ENCODE measurements around the gene CAPN1. TPM values are rescaled to one million over a fixed set of nuclear protein-coding genes. Genes with fewer than 3 reads are reported as not detected.

CAPN1 gene
- total RNA-seq, 2 experiments from 2014 or later, result 80.3 to 83.2 TPM

GRCh38 chr11:65210361-65210731, 28.6 kb downstream of the CAPN1 start:
- Histone ChIP-seq H3K27me3 (ENCODE audit: control insufficient read depth in 1 of 2, insufficient read depth in 2 of 2, low read length in 2 of 2) (no peaks in the 10 kb centered on the region), H3K36me3 (ENCODE audit: insufficient read depth, low read length) (peaks cover 52% of the 10 kb centered on the region), H3K4me3 (ENCODE audit: low read length) (no peak overlapping the region), H3K27ac (ENCODE audit: low read depth in 1 of 2, low read length in 2 of 2) (no peak overlapping the region), H3K9me3 (ENCODE audit: control insufficient read depth in 1 of 2, insufficient read depth in 1 of 2, low read length in 2 of 2) (no peaks in the 10 kb centered on the region), H3K4me1 (ENCODE audit: insufficient read depth, low read length) (peaks cover 18% of the 10 kb centered on the region)
- CTCF ChIA-PET, result no interaction called here
- Mint-ChIP-seq H3K36me3 (ENCODE audit: low read depth) (peaks cover 56% of the 10 kb centered on the region), H3K4me1 (ENCODE audit: low read depth) (peaks cover 7% of the 10 kb centered on the region), H3K4me3 (no peak overlapping the region), H3K9me3 (no peaks in the 10 kb centered on the region), H3K27ac (no peak overlapping the region), H3K27me3 (no peaks in the 10 kb centered on the region)
- intact Hi-C loops (cut with DNase I, micrococcal nuclease), result no loop called here
- no peak for TF ChIP-seq CTCF (IDR thresholded peaks at IDR 0.05)
- DNase-seq (peak in 1 of 14 experiments; percentile 23), ATAC-seq (ENCODE audit: poor library complexity) (no peak)
- POLR2A ChIA-PET, result no interaction called here

DNA sequence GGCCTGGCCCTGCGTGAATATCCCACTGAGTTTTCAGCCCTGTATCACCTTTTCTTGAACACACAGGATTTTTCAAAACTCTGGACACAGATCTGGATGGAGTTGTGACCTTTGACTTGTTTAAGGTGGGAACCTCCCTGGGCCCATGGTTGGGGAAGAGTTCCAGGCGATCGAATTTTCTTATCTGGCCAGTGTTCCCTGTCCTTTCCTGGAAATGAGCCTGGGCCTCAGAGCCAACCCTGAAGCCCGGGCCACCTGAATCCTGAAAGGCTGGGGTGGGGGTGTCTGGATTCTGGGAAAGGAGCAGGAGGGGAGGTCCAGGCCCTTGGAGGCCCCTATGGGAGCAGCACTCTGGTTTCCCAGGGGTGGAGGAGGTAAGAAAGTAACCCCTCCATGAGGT, 29.0 kb downstream of the CAPN1 start:
- H3K27ac ChIP-seq (ENCODE audit: low read depth in 1 of 2, low read length in 2 of 2), result no peak overlapping the region
- H3K27me3 Mint-ChIP-seq, result no peaks in the 10 kb centered on the region
- TF ChIP-seq CTCF (IDR thresholded peaks at IDR 0.05), result no peak
- ATAC-seq (ENCODE audit: poor library complexity) (no peak), DNase-seq (no peak)
- no peak overlapping the region for H3K4me3 Mint-ChIP-seq
- peaks cover 52% of the 10 kb centered on the region for H3K36me3 Mint-ChIP-seq (ENCODE audit: low read depth)
- CTCF ChIA-PET, result no interaction called here
- H3K27ac Mint-ChIP-seq, result no peak overlapping the region
- no peaks in the 10 kb centered on the region for H3K27me3 ChIP-seq (ENCODE audit: control insufficient read depth in 1 of 2, insufficient read depth in 2 of 2, low read length in 2 of 2)
- H3K4me3 ChIP-seq (ENCODE audit: low read length), result no peak overlapping the region
- intact Hi-C loops (cut with DNase I, micrococcal nuclease), result no loop called here
- no peaks in the 10 kb centered on the region for H3K9me3 ChIP-seq (ENCODE audit: control insufficient read depth in 1 of 2, insufficient read depth in 1 of 2, low read length in 2 of 2)
- H3K9me3 Mint-ChIP-seq, result no peaks in the 10 kb centered on the region
- H3K4me1 Mint-ChIP-seq (ENCODE audit: low read depth), result peaks cover 11% of the 10 kb centered on the region
- peaks cover 18% of the 10 kb centered on the region for H3K4me1 ChIP-seq (ENCODE audit: insufficient read depth, low read length)
- H3K36me3 ChIP-seq (ENCODE audit: insufficient read depth, low read length), result peaks cover 48% of the 10 kb centered on the region
- POLR2A ChIA-PET, result no interaction called here

DNA sequence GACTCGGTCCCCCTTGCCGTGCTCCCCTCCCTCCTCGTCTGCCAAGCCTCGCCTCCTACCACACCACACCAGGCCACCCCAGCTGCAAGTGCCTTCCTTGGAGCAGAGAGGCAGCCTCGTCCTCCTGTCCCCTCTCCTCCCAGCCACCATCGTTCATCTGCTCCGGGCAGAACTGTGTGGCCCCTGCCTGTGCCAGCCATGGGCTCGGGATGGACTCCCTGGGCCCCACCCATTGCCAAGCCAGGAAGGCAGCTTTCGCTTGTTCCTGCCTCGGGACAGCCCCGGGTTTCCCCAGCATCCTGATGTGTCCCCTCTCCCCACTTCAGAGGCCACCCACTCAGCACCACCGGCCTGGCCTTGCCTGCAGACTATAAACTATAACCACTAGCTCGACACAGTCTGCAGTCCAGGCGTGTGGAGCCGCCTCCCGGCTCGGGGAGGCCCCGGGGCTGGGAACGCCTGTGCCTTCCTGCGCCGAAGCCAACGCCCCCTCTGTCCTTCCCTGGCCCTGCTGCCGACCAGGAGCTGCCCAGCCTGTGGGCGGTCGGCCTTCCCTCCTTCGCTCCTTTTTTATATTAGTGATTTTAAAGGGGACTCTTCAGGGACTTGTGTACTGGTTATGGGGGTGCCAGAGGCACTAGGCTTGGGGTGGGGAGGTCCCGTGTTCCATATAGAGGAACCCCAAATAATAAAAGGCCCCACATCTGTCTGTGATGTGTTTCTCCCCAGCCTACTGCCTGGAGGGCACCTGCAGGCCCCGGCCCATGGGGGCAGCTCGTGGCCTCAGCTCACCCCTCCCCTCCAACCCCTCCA, 29.8 kb downstream of the CAPN1 start:
- no peak overlapping the region for H3K27ac Mint-ChIP-seq
- CTCF ChIA-PET, result no interaction called here
- H3K9me3 ChIP-seq (ENCODE audit: control insufficient read depth in 1 of 2, insufficient read depth in 1 of 2, low read length in 2 of 2), result no peaks in the 10 kb centered on the region
- no peak for ATAC-seq (ENCODE audit: poor library complexity)
- intact Hi-C loops (cut with DNase I, micrococcal nuclease), result no loop called here
- no peak overlapping the region for H3K4me3 ChIP-seq (ENCODE audit: low read length)
- no peaks in the 10 kb centered on the region for H3K27me3 ChIP-seq (ENCODE audit: control insufficient read depth in 1 of 2, insufficient read depth in 2 of 2, low read length in 2 of 2)
- H3K36me3 ChIP-seq (ENCODE audit: insufficient read depth, low read length), result peaks cover 41% of the 10 kb centered on the region
- TF ChIP-seq CTCF (IDR thresholded peaks at IDR 0.05), result no peak
- DNase-seq, result peak in 1 of 14 experiments; percentile 31
- no peak overlapping the region for H3K27ac ChIP-seq (ENCODE audit: low read depth in 1 of 2, low read length in 2 of 2)
- H3K4me1 ChIP-seq (ENCODE audit: insufficient read depth, low read length), result peaks cover 18% of the 10 kb centered on the region
- H3K27me3 Mint-ChIP-seq, result no peaks in the 10 kb centered on the region
- no peaks in the 10 kb centered on the region for H3K9me3 Mint-ChIP-seq
- POLR2A ChIA-PET, result no interaction called here
- peaks cover 12% of the 10 kb centered on the region for H3K4me1 Mint-ChIP-seq (ENCODE audit: low read depth)
- H3K36me3 Mint-ChIP-seq (ENCODE audit: low read depth), result peaks cover 49% of the 10 kb centered on the region
- H3K4me3 Mint-ChIP-seq, result no peak overlapping the region
